Endothelial cell of umbilical vein (primary cell): ENCODE measurements around the gene BAX. TPM values are rescaled to one million over a fixed set of nuclear protein-coding genes. Genes with fewer than 3 reads are reported as not detected.

Experiments used
- BruUV-seq: library from RNA; stranded (reverse); fragments of 400-500 nt; replicated peaks from 2 replicates; lab custom pipeline; 2021; lab: Mats Ljungman, UMichigan
- CTCF ChIA-PET: fragments of 300-600, 350-600 bp; sonication (Branson Sonifier 250); formaldehyde crosslinking; loops from one replicate; lab custom pipeline; 2021; ENCODE audit warnings: antibody characterized with exemption, inconsistent platforms; lab: Charles Lee
- POLR2A ChIA-PET: fragments of 300-600, 350-600 bp; sonication (Branson Sonifier 250); formaldehyde crosslinking; loops from one replicate; lab custom pipeline; 2021; ENCODE audit warnings: antibody characterized with exemption, inconsistent platforms; lab: Charles Lee
- DNase-seq: peaks from one replicate; pipeline ENCODE4 v3.0.0-alpha.2; 2011; ENCODE audit warnings: low read depth, low spot score
- FAIRE-seq: peaks from 2 replicates; lab custom pipeline; 2011; peaks lifted over from hg19 to GRCh38; lab: Jason Lieb, UNC
- H2AFZ ChIP-seq: 2 replicates; pipeline ENCODE4 v1.6.0; 2012; ENCODE audit warnings: low read depth, low read length, control low read depth, inconsistent platforms
- H3K27ac ChIP-seq: 2 replicates; pipeline ENCODE4 v1.5.1; 2011; ENCODE audit warnings: low read depth, mild to moderate bottlenecking, control low read depth, low read length, moderate library complexity; ENCODE audit not compliant: insufficient read depth
- H3K27me3 ChIP-seq, 2 experiments: 2 replicates each; pipeline versions ENCODE4 v1.6.0 to v1.6.1; 2011; ENCODE audit warnings: low read length in 2 of 2, mixed read lengths in 1 of 2; ENCODE audit not compliant: control insufficient read depth in 2 of 2, insufficient read depth in 2 of 2
- H3K36me3 ChIP-seq, 2 experiments: 2 replicates in 1 of 2; 3 replicates in 1 of 2; pipeline ENCODE4 v1.5.1; 2011; ENCODE audit warnings: low read length in 2 of 2, mild to moderate bottlenecking in 1 of 2, moderate library complexity in 1 of 2; ENCODE audit not compliant: control insufficient read depth in 2 of 2, insufficient read depth in 2 of 2; ENCODE audit errors: extremely low read depth in 1 of 2
- H3K4me1 ChIP-seq: 3 replicates; pipeline ENCODE4 v1.5.1; 2011; ENCODE audit warnings: mild to moderate bottlenecking, low read length; ENCODE audit not compliant: control insufficient read depth, insufficient read depth; ENCODE audit errors: extremely low read depth
- H3K4me2 ChIP-seq: 2 replicates; pipeline ENCODE4 v1.6.1; 2011; ENCODE audit warnings: low read length, control low read depth, mixed read lengths; ENCODE audit not compliant: insufficient read depth
- H3K4me3 ChIP-seq, 3 experiments: fragments of 200-600 bp in 1 of 3; sonication (generic), shearing (Covaris generic) in 1 of 3; replicated peaks in 1 of 3; 2 replicates each; pipeline ENCODE4 v1.5.1; 2011 to 2016; ENCODE audit warnings: control low read depth in 3 of 3, low read length in 3 of 3, mild to moderate bottlenecking in 2 of 3, inconsistent platforms in 1 of 3, low read depth in 1 of 3, moderate library complexity in 1 of 3; ENCODE audit not compliant: insufficient read depth in 1 of 3
- H3K79me2 ChIP-seq: 2 replicates; pipeline ENCODE4 v1.6.0; 2012; ENCODE audit warnings: low read length, inconsistent platforms; ENCODE audit not compliant: control insufficient read depth, insufficient read depth
- H3K9ac ChIP-seq: replicated peaks from 2 replicates; pipeline ENCODE3; 2011; ENCODE audit warnings: low read length, control low read depth; ENCODE audit not compliant: insufficient read depth; ENCODE audit errors: extremely low read depth
- H3K9me1 ChIP-seq: replicated peaks from 3 replicates; pipeline ENCODE4 v1.6.0; 2011; ENCODE audit warnings: mild to moderate bottlenecking, low read length; ENCODE audit not compliant: control insufficient read depth, insufficient read depth; ENCODE audit errors: extremely low read depth
- H3K9me3 ChIP-seq: replicated peaks from 2 replicates; pipeline ENCODE4 v1.5.1; 2012; ENCODE audit warnings: low read length, inconsistent platforms; ENCODE audit not compliant: control insufficient read depth, insufficient read depth
- H4K20me1 ChIP-seq: replicated peaks from 2 replicates; pipeline ENCODE3; 2011; ENCODE audit warnings: mild to moderate bottlenecking, low read length; ENCODE audit not compliant: control insufficient read depth, insufficient read depth; ENCODE audit errors: extremely low read depth
- EZH2 ChIP-seq: IDR thresholded peaks from 2 replicates; pipeline ENCODE4 v1.6.1; 2012; ENCODE audit warnings: borderline replicate concordance, low read depth, mild to moderate bottlenecking, moderate library complexity, low read length, inconsistent platforms; ENCODE audit not compliant: severe bottlenecking
- FOS ChIP-seq: IDR thresholded peaks from 2 replicates; pipeline ENCODE4 v1.6.1; 2011; ENCODE audit warnings: mild to moderate bottlenecking, low read length, moderate library complexity, borderline replicate concordance; ENCODE audit not compliant: insufficient read depth
- GATA2 ChIP-seq: IDR thresholded peaks from 2 replicates; pipeline ENCODE4 v1.7.0; 2011; ENCODE audit warnings: low read depth, mild to moderate bottlenecking, moderate library complexity, mixed read lengths, low read length; ENCODE audit not compliant: insufficient read length, insufficient read depth
- JUN ChIP-seq: IDR thresholded peaks from 2 replicates; pipeline ENCODE4 v1.6.1; 2011; ENCODE audit warnings: borderline replicate concordance, low read depth; ENCODE audit not compliant: insufficient read length, insufficient read depth
- MYC ChIP-seq: IDR thresholded peaks from one replicate; pipeline ENCODE4 v1.6.1; 2011; ENCODE audit warnings: mild to moderate bottlenecking, low read depth, low read length
- POLR2A ChIP-seq: IDR thresholded peaks from 2 replicates; pipeline ENCODE4 v1.6.1; 2012; ENCODE audit warnings: low read depth, mild to moderate bottlenecking, control low read depth, low read length
- POLR2AphosphoS5 ChIP-seq: IDR thresholded peaks from 2 replicates; pipeline ENCODE4 v1.6.1; 2012; ENCODE audit warnings: low read depth, mild to moderate bottlenecking, control low read depth, low read length, moderate library complexity; ENCODE audit not compliant: insufficient read depth
- dilution Hi-C: fragments of 300-500 bp; cut with MboI; formaldehyde crosslinking; loops from one replicate; pipeline ENCODE4 v1.15.0; 2019; ENCODE audit warnings: low sequenced_read_pairs; ENCODE audit not compliant: extremely low pct_ligation_motif_present
- intact Hi-C: fragments of 100-400 bp; cut with micrococcal nuclease; formaldehyde crosslinking; loops from one replicate; pipeline ENCODE4 v1.10.0; 2022
- polyA plus RNA-seq, 4 experiments: library from polyadenylated mRNA; depleted of rRNA in 3 of 4; stranded (reverse) in 3 of 4; unstranded in 1 of 4; fragments of >200 nt; gene quantifications; 2 replicates each; pipeline versions ENCODE4 v1.2.1 to v1.2.3, GENCODE V29; 2011 to 2012; ENCODE audit warnings: missing spikeins in 1 of 4
- total RNA-seq: library from RNA; stranded (reverse); gene quantifications from 2 replicates; pipeline ENCODE4 v1.2.3, GENCODE V29; 2021
- TF ChIP-seq, protein P1 (sequence below): IDR thresholded peaks from 2 replicates; pipeline ENCODE4 v1.6.1; 2011; ENCODE audit not compliant: insufficient read depth, insufficient read length
- TF ChIP-seq, protein P2 (sequence below), 2 donors: IDR thresholded peaks; 1 replicate in 1 of 2; 2 replicates in 1 of 2; pipeline ENCODE4 v1.5.1; 2011; ENCODE audit warnings: low read length in 2 of 2, mild to moderate bottlenecking in 2 of 2, moderate library complexity in 2 of 2, control low read depth in 1 of 2, inconsistent platforms in 1 of 2, low read depth in 1 of 2; ENCODE audit not compliant: insufficient read depth in 1 of 2; ENCODE audit errors: extremely low read depth in 1 of 2

BAX gene
- total and polyA plus RNA-seq, 2 donors (not counting 3 experiments of a cell fraction or from before 2014, with no cell fraction given): 267 to 283 TPM

DNA sequence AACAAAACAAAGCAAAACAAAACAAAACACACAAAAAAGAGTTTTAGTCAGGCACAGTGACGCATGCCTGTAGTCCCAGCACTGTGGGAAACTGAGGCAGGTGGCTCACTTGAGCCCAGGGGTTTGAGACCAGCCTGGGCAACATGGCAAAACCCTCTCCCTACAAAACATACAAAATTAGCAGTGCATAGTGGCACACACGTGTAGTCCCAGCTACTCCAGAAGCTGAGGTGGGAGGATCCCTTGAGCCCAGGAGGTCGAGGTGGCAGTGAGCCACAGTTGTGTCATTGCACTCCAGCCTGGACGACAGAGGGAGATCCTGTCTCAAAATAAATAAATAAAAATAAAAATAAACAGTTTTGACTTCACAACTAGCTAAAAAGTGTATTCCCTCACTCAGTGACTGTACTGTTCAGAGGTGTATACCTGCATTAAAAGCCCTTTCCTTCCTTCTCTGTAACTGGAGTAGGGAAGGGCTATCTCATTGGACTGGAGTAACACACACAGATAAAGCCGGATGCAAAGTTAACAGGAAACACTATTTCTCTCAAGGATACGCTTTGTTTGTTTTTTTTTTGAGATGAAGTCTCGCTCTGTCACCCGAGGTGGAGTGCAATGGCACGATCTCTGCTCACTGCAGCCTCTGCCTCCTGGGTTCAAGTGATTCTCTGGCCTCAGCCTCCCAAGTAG lies 3.7 kb upstream of the BAX start:
- CTCF ChIA-PET: interaction anchor here (1.1 to 2.0 kb wide), 5 partner anchors 18 to 163 kb away, joined by 3 to 6 read pairs (median 3); partner anchors contain the start of gene DHDH
- Histone ChIP-seq H3K4me2 (no peak overlapping the region), H2AFZ (peak overlapping the region; percentile 60), H3K79me2 (peaks cover 12% of the 10 kb centered on the region), H4K20me1 (no peaks in the 10 kb centered on the region), H3K36me3 (no peaks in the 10 kb centered on the region), H3K9me1 (no peaks in the 10 kb centered on the region), H3K4me1 (peaks cover 15% of the 10 kb centered on the region), H3K27me3 (no peaks in the 10 kb centered on the region), H3K9me3 (no peaks in the 10 kb centered on the region), H3K27ac (no peak overlapping the region), H3K9ac (no peak overlapping the region), H3K4me3 (no peak overlapping the region)
- POLR2A ChIA-PET: no interaction called here
- TF ChIP-seq, protein P1, sequence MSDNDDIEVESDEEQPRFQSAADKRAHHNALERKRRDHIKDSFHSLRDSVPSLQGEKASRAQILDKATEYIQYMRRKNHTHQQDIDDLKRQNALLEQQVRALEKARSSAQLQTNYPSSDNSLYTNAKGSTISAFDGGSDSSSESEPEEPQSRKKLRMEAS: no peak
- no peak for TF ChIP-seq MYC
- no peak for TF ChIP-seq FOS
- no peak for TF ChIP-seq EZH2
- no peak for TF ChIP-seq POLR2A
- TF ChIP-seq, protein P2, sequence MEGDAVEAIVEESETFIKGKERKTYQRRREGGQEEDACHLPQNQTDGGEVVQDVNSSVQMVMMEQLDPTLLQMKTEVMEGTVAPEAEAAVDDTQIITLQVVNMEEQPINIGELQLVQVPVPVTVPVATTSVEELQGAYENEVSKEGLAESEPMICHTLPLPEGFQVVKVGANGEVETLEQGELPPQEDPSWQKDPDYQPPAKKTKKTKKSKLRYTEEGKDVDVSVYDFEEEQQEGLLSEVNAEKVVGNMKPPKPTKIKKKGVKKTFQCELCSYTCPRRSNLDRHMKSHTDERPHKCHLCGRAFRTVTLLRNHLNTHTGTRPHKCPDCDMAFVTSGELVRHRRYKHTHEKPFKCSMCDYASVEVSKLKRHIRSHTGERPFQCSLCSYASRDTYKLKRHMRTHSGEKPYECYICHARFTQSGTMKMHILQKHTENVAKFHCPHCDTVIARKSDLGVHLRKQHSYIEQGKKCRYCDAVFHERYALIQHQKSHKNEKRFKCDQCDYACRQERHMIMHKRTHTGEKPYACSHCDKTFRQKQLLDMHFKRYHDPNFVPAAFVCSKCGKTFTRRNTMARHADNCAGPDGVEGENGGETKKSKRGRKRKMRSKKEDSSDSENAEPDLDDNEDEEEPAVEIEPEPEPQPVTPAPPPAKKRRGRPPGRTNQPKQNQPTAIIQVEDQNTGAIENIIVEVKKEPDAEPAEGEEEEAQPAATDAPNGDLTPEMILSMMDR (IDR thresholded peaks at IDR 0.05; ENCODE audit: extremely low read depth in 1 of 2, insufficient read depth in 1 of 2, low read depth in 1 of 2, low read length in 2 of 2): no peak
- TF ChIP-seq POLR2AphosphoS5: no peak
- no peak for TF ChIP-seq JUN
- no peak for TF ChIP-seq GATA2
- no TSS peak for BruUV-seq
- intact Hi-C loops (no loop called here), dilution Hi-C loops (no loop called here)
- FAIRE-seq (peak; percentile 8), DNase-seq (no peak)
